SK-N-SH treated with all-trans-retinoic acid at 6 μM for 48 hours (cell line): ENCODE data around the gene STT3B.

Experiments
- ATAC-seq: fragments of 200-7000 bp; cut with Tn5 transposase; 3 replicates; pipeline ENCODE4 v1.9.1; 2020; ENCODE audit warnings: mild to moderate bottlenecking, moderate library complexity
- ARNTL ChIP-seq: fragments of 450-650 bp; formaldehyde crosslinking; IDR thresholded peaks from 2 replicates; pipeline ENCODE4 v1.5.0; 2020; ENCODE audit warnings: low read depth, mild to moderate bottlenecking, moderate library complexity, borderline replicate concordance
- BACH2 ChIP-seq: fragments of 250-450 bp; sonication (Bioruptor Pico); IDR thresholded peaks from 2 replicates; pipeline ENCODE4 v1.9.0; 2021; ENCODE audit warnings: mild to moderate bottlenecking, borderline replicate concordance
- CSDC2 ChIP-seq: fragments of 250-450 bp; sonication (Bioruptor Pico); IDR thresholded peaks from 2 replicates; pipeline ENCODE4 v1.5.0; 2020; ENCODE audit warnings: mild to moderate bottlenecking, moderate library complexity
- ESRRG ChIP-seq: fragments of 250-450 bp; sonication (Bioruptor Pico); IDR thresholded peaks from 2 replicates; pipeline ENCODE4 v1.6.1; 2021; ENCODE audit warnings: mild to moderate bottlenecking
- GLIS3 ChIP-seq: fragments of 250-450 bp; sonication (Bioruptor Pico); IDR thresholded peaks from 2 replicates; pipeline ENCODE4 v1.5.0; 2020; ENCODE audit warnings: mild to moderate bottlenecking, moderate library complexity
- ISL1 ChIP-seq: fragments of 250-450 bp; sonication (Bioruptor Pico); IDR thresholded peaks from 2 replicates; pipeline ENCODE4 v2.1.2; 2022; ENCODE audit warnings: mild to moderate bottlenecking, moderate library complexity
- OSR1 ChIP-seq: fragments of 250-450 bp; sonication (Bioruptor Pico); IDR thresholded peaks from 2 replicates; pipeline ENCODE4 v1.8.0; 2022; ENCODE audit warnings: moderate library complexity, mild to moderate bottlenecking, inconsistent platforms
- POU6F1 ChIP-seq: fragments of 250-450 bp; sonication (Bioruptor Pico); IDR thresholded peaks from 2 replicates; pipeline ENCODE4 v1.8.0; 2021; ENCODE audit warnings: low read depth, mild to moderate bottlenecking, moderate library complexity, borderline replicate concordance
- RARB ChIP-seq: fragments of 250-450 bp; sonication (Bioruptor Pico); IDR thresholded peaks from 2 replicates; pipeline ENCODE4 v1.8.0; 2021; ENCODE audit warnings: mild to moderate bottlenecking, moderate library complexity
- SNAI2 ChIP-seq: fragments of 250-450 bp; sonication (Bioruptor Pico); IDR thresholded peaks from 2 replicates; pipeline ENCODE4 v1.5.0; 2020; ENCODE audit warnings: mild to moderate bottlenecking, moderate library complexity
- TCF4 ChIP-seq: fragments of 250-450 bp; sonication (Bioruptor Pico); IDR thresholded peaks from 2 replicates; pipeline ENCODE4 v1.8.0; 2021; ENCODE audit warnings: mild to moderate bottlenecking, moderate library complexity, borderline replicate concordance
- TOX ChIP-seq: fragments of 250-450 bp; sonication (Bioruptor Pico); IDR thresholded peaks from 2 replicates; pipeline ENCODE4 v1.8.0; 2021; ENCODE audit warnings: mild to moderate bottlenecking, moderate library complexity, borderline replicate concordance
- ZFP3 ChIP-seq: fragments of 250-450 bp; sonication (Bioruptor Pico); IDR thresholded peaks from 2 replicates; pipeline ENCODE4 v1.5.0; 2020; ENCODE audit warnings: mild to moderate bottlenecking, moderate library complexity
- ZFP30 ChIP-seq: fragments of 450-650 bp; formaldehyde crosslinking; IDR thresholded peaks from 2 replicates; pipeline ENCODE4 v1.5.0; 2022; ENCODE audit warnings: mild to moderate bottlenecking, moderate library complexity
- ZNF565 ChIP-seq: fragments of 450-650 bp; formaldehyde crosslinking; conservative IDR thresholded peaks from 2 replicates; pipeline ENCODE4 v1.5.0; 2020; ENCODE audit warnings: low read depth, mild to moderate bottlenecking, moderate library complexity
- ZNF70 ChIP-seq: fragments of 450-650 bp; formaldehyde crosslinking; IDR thresholded peaks from 2 replicates; pipeline ENCODE4 v1.5.0; 2020; ENCODE audit warnings: mild to moderate bottlenecking, moderate library complexity
- ZNF8 ChIP-seq: fragments of 450-650 bp; formaldehyde crosslinking; IDR thresholded peaks from 2 replicates; pipeline ENCODE4 v1.5.0; 2020; ENCODE audit warnings: mild to moderate bottlenecking, moderate library complexity
- TF ChIP-seq, protein P1 (sequence below): fragments of 250-450 bp; sonication (Bioruptor Pico); IDR thresholded peaks from 2 replicates; pipeline ENCODE4 v1.8.0; 2020; ENCODE audit warnings: mild to moderate bottlenecking, moderate library complexity, borderline replicate concordance
- TF ChIP-seq, protein P2 (sequence below): fragments of 250-450 bp; sonication (Bioruptor Pico); IDR thresholded peaks from 2 replicates; pipeline ENCODE4 v1.5.1; 2020; ENCODE audit warnings: low read depth, mild to moderate bottlenecking, moderate library complexity
- TF ChIP-seq, protein P3 (sequence below): fragments of 250-450 bp; sonication (Bioruptor Pico); IDR thresholded peaks from 2 replicates; pipeline ENCODE4 v1.5.0; 2020; ENCODE audit warnings: mild to moderate bottlenecking, moderate library complexity
- TF ChIP-seq, protein P4 (sequence below): fragments of 250-450 bp; sonication (Bioruptor Pico); IDR thresholded peaks from 2 replicates; pipeline ENCODE4 v1.5.1; 2021; ENCODE audit warnings: mild to moderate bottlenecking, moderate library complexity

STT3B gene

GRCh38 chr3:31652296-31652695 lies 119.6 kb downstream of the STT3B start:
- no peak for ATAC-seq
- TF ChIP-seq ISL1 (CRISPR knock-in tag) (no peak), ARNTL (no peak), ZNF565 (CRISPR knock-in tag) (no peak), POU6F1 (CRISPR knock-in tag) (no peak), OSR1 (no peak), TOX (CRISPR knock-in tag) (no peak), CSDC2 (no peak), BACH2 (CRISPR knock-in tag) (no peak), ZNF70 (CRISPR knock-in tag) (no peak), ZFP30 (CRISPR knock-in tag) (no peak), TCF4 (no peak), ZNF8 (CRISPR knock-in tag) (no peak), RARB (CRISPR knock-in tag) (no peak), GLIS3 (CRISPR knock-in tag) (no peak), SNAI2 (CRISPR knock-in tag) (no peak), ZFP3 (CRISPR knock-in tag) (no peak), ESRRG (no peak)
- TF ChIP-seq, protein P1, sequence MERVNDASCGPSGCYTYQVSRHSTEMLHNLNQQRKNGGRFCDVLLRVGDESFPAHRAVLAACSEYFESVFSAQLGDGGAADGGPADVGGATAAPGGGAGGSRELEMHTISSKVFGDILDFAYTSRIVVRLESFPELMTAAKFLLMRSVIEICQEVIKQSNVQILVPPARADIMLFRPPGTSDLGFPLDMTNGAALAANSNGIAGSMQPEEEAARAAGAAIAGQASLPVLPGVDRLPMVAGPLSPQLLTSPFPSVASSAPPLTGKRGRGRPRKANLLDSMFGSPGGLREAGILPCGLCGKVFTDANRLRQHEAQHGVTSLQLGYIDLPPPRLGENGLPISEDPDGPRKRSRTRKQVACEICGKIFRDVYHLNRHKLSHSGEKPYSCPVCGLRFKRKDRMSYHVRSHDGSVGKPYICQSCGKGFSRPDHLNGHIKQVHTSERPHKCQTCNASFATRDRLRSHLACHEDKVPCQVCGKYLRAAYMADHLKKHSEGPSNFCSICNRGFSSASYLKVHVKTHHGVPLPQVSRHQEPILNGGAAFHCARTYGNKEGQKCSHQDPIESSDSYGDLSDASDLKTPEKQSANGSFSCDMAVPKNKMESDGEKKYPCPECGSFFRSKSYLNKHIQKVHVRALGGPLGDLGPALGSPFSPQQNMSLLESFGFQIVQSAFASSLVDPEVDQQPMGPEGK (CRISPR knock-in tag), result no peak
- TF ChIP-seq, protein P2, sequence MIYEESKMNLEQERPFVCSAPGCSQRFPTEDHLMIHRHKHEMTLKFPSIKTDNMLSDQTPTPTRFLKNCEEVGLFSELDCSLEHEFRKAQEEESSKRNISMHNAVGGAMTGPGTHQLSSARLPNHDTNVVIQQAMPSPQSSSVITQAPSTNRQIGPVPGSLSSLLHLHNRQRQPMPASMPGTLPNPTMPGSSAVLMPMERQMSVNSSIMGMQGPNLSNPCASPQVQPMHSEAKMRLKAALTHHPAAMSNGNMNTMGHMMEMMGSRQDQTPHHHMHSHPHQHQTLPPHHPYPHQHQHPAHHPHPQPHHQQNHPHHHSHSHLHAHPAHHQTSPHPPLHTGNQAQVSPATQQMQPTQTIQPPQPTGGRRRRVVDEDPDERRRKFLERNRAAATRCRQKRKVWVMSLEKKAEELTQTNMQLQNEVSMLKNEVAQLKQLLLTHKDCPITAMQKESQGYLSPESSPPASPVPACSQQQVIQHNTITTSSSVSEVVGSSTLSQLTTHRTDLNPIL (CRISPR knock-in tag), result no peak
- TF ChIP-seq, protein P3, sequence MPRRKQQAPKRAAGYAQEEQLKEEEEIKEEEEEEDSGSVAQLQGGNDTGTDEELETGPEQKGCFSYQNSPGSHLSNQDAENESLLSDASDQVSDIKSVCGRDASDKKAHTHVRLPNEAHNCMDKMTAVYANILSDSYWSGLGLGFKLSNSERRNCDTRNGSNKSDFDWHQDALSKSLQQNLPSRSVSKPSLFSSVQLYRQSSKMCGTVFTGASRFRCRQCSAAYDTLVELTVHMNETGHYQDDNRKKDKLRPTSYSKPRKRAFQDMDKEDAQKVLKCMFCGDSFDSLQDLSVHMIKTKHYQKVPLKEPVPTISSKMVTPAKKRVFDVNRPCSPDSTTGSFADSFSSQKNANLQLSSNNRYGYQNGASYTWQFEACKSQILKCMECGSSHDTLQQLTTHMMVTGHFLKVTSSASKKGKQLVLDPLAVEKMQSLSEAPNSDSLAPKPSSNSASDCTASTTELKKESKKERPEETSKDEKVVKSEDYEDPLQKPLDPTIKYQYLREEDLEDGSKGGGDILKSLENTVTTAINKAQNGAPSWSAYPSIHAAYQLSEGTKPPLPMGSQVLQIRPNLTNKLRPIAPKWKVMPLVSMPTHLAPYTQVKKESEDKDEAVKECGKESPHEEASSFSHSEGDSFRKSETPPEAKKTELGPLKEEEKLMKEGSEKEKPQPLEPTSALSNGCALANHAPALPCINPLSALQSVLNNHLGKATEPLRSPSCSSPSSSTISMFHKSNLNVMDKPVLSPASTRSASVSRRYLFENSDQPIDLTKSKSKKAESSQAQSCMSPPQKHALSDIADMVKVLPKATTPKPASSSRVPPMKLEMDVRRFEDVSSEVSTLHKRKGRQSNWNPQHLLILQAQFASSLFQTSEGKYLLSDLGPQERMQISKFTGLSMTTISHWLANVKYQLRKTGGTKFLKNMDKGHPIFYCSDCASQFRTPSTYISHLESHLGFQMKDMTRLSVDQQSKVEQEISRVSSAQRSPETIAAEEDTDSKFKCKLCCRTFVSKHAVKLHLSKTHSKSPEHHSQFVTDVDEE (CRISPR knock-in tag), result no peak

DNA sequence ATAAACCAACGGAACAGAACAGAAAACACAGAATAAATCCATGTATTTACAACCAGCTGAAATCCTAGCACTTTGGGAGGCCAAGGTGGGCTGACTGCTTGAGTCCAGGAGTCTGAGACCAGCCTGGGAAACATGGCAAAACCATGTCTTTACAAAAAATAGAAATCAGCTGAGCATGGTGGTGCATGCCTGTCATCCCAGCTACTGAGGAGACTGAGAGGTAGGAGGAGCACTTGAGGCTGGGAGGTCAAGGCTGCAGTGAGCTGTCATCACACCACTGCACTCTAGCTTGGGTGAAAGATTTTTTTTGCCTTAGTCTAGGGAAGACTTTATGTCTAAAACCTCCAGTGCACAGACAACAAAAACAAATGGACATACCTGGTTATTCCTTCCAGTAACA lies 120.7 kb downstream of the STT3B start:
- no peak for ATAC-seq
- TF ChIP-seq POU6F1 (CRISPR knock-in tag) (no peak), GLIS3 (CRISPR knock-in tag) (no peak), ZNF8 (CRISPR knock-in tag) (no peak), ISL1 (CRISPR knock-in tag) (no peak), ZFP30 (CRISPR knock-in tag) (no peak), ZNF70 (CRISPR knock-in tag) (no peak), ARNTL (no peak)
- TF ChIP-seq, protein P3 (CRISPR knock-in tag), result no peak
- TF ChIP-seq, protein P4, sequence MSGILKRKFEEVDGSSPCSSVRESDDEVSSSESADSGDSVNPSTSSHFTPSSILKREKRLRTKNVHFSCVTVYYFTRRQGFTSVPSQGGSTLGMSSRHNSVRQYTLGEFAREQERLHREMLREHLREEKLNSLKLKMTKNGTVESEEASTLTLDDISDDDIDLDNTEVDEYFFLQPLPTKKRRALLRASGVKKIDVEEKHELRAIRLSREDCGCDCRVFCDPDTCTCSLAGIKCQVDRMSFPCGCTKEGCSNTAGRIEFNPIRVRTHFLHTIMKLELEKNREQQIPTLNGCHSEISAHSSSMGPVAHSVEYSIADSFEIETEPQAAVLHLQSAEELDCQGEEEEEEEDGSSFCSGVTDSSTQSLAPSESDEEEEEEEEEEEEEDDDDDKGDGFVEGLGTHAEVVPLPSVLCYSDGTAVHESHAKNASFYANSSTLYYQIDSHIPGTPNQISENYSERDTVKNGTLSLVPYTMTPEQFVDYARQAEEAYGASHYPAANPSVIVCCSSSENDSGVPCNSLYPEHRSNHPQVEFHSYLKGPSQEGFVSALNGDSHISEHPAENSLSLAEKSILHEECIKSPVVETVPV, result no peak
- TF ChIP-seq, protein P2 (CRISPR knock-in tag), result no peak
